K562 (cell line): ENCODE data around the gene LRRC26. TPM values are rescaled to one million over a fixed set of nuclear protein-coding genes. Genes with fewer than 3 reads are reported as not detected.
A peak's percentile ranks its signal among the peaks of the same experiment; 100 is the strongest.

ENCODE experiments used
- C11orf30 ChIP-seq: fragments of 450-650 bp; IDR thresholded peaks from 2 replicates; pipeline ENCODE4 v1.6.1; 2016; ENCODE audit warnings: low read depth, mild to moderate bottlenecking
- CCNT2 ChIP-seq: IDR thresholded peaks from 2 replicates; pipeline ENCODE4 v1.6.1; 2011; ENCODE audit warnings: borderline replicate concordance, low read depth, mild to moderate bottlenecking, moderate library complexity, mixed read lengths, low read length; ENCODE audit not compliant: insufficient read length; ENCODE audit errors: extremely low read depth
- CHAMP1 ChIP-seq: fragments of 450-650 bp; IDR thresholded peaks from 2 replicates; pipeline ENCODE4 v1.6.1; 2016; ENCODE audit warnings: mild to moderate bottlenecking
- DEAF1 ChIP-seq: fragments of 450-650 bp; formaldehyde crosslinking; IDR thresholded peaks from 2 replicates; pipeline ENCODE4 v1.4.0; 2020; ENCODE audit warnings: mild to moderate bottlenecking, moderate library complexity
- E2F8 ChIP-seq: fragments of 450-650 bp; IDR thresholded peaks from 2 replicates; pipeline ENCODE4 v1.7.1; 2018; ENCODE audit warnings: mild to moderate bottlenecking, low read depth; ENCODE audit not compliant: partially characterized antibody
- ELK3 ChIP-seq: fragments of 450-650 bp; formaldehyde crosslinking; IDR thresholded peaks from 2 replicates; pipeline ENCODE4 v1.4.0; 2020; ENCODE audit warnings: mild to moderate bottlenecking
- FIP1L1 ChIP-seq: fragments of 200-400 bp; formaldehyde crosslinking; IDR thresholded peaks from 2 replicates; pipeline ENCODE4 v1.6.1; 2018; ENCODE audit warnings: mild to moderate bottlenecking, low read depth, low read length; ENCODE audit not compliant: poor library complexity, severe bottlenecking
- GABPB2 ChIP-seq: fragments of 250-450 bp; sonication (Bioruptor Pico); conservative IDR thresholded peaks from 2 replicates; pipeline ENCODE4 v1.5.1; 2021; ENCODE audit warnings: mild to moderate bottlenecking
- HCFC1 ChIP-seq: IDR thresholded peaks from 2 replicates; pipeline ENCODE4 v1.6.1; 2012; ENCODE audit warnings: low read depth, low read length, improper control_type of control experiment
- KAT7 ChIP-seq: sonication (generic); formaldehyde crosslinking; IDR thresholded peaks from 2 replicates; pipeline ENCODE4 v1.8.0; 2022; ENCODE audit warnings: missing genetic modification reagents, mild to moderate bottlenecking, borderline replicate concordance
- MBD2 ChIP-seq: sonication (generic); IDR thresholded peaks from 2 replicates; pipeline ENCODE4 v1.6.1; 2016; ENCODE audit warnings: low read depth, borderline replicate concordance
- MTF1 ChIP-seq: fragments of 250-450 bp; sonication (Bioruptor Pico); IDR thresholded peaks from 2 replicates; pipeline ENCODE4 v1.9.0; 2021; ENCODE audit warnings: moderate library complexity, mild to moderate bottlenecking, inconsistent platforms, borderline replicate concordance
- NCOR1 ChIP-seq: fragments of 450-650 bp; IDR thresholded peaks from 2 replicates; pipeline ENCODE4 v1.6.1; 2016; ENCODE audit warnings: mild to moderate bottlenecking, moderate library complexity
- PCBP1 ChIP-seq: fragments of 200-400 bp; formaldehyde crosslinking; IDR thresholded peaks from 2 replicates; pipeline ENCODE4 v1.6.1; 2018; ENCODE audit warnings: mild to moderate bottlenecking, low read depth, low read length; ENCODE audit not compliant: poor library complexity, severe bottlenecking
- PPARD ChIP-seq: fragments of 250-450 bp; sonication (Bioruptor Pico); IDR thresholded peaks from 2 replicates; pipeline ENCODE4 v1.8.0; 2022; ENCODE audit warnings: inconsistent platforms, mild to moderate bottlenecking, moderate library complexity
- SRSF7 ChIP-seq: fragments of 200-400 bp; formaldehyde crosslinking; optimal IDR thresholded peaks from 2 replicates; pipeline ENCODE3; 2017; ENCODE audit warnings: mild to moderate bottlenecking, low read depth, low read length
- ZKSCAN8 ChIP-seq: fragments of 200-800 bp; sonication (Bioruptor generic); IDR thresholded peaks from 2 replicates; pipeline ENCODE4 v1.6.1; 2016; ENCODE audit warnings: missing genetic modification characterization, missing compliant biosample characterization
- ZNF239 ChIP-seq: fragments of 250-450 bp; sonication (Bioruptor Pico); IDR thresholded peaks from 2 replicates; pipeline ENCODE4 v1.4.0; 2020; ENCODE audit warnings: mild to moderate bottlenecking
- ZNF644 ChIP-seq: fragments of 200-800 bp; sonication (Bioruptor generic); IDR thresholded peaks from 2 replicates; pipeline ENCODE4 v1.6.1; 2016; ENCODE audit warnings: low read depth, missing genetic modification characterization, missing compliant biosample characterization
- ZNF778 ChIP-seq: fragments of 450-650 bp; formaldehyde crosslinking; IDR thresholded peaks from 2 replicates; pipeline ENCODE4 v1.4.0; 2020; ENCODE audit warnings: mild to moderate bottlenecking, moderate library complexity
- polyA plus RNA-seq, 8 experiments: library from polyadenylated mRNA; depleted of rRNA in 4 of 8; stranded (reverse) in 5 of 8; unstranded in 3 of 8; fragments of >200 nt; fragmentation: Nextera tagmentation in 2 of 8; fragmentation: Illumina TruSeq in 1 of 8; extraction: Ambion mirVana in 2 of 8; extraction: Trizol in 1 of 8; gene quantifications; 2 replicates each; pipeline versions ENCODE4 v1.2.1 to v1.2.3, GENCODE V29; 2011 to 2014; ENCODE audit warnings: inconsistent platforms in 1 of 8, missing spikeins in 1 of 8
- total RNA-seq, 7 experiments: library from RNA; depleted of rRNA in 6 of 7; stranded (reverse); fragments of >200 nt in 6 of 7; fragmentation: Illumina TruSeq in 2 of 7; extraction: Trizol in 2 of 7; gene quantifications; 2 replicates each; pipeline versions ENCODE4 v1.2.1 to v1.2.3, GENCODE V29; 2011 to 2021; ENCODE audit warnings: low replicate concordance in 1 of 7

LRRC26 gene
- total and polyA plus RNA-seq, 9 of the 15 experiments (the other 6 are each of a cell fraction or from before 2014, with no cell fraction given) = not detected

GRCh38 chr9:137127301-137128157 is 42.3 kb downstream of the LRRC26 start (continued):
- 0 out of 2 replicates have a peak, but pooled peaks have one; percentile 22 for TF ChIP-seq KAT7 (CRISPR knock-in tag)
- no peak for TF ChIP-seq ZNF239 (CRISPR knock-in tag)
- no peak for TF ChIP-seq C11orf30
- TF ChIP-seq CHAMP1 = no peak
- no peak for TF ChIP-seq SRSF7
- TF ChIP-seq ZNF644 (tag) = no peak; the same call in 1 of the 2 replicates
- TF ChIP-seq MBD2 = no peak
- TF ChIP-seq PPARD (CRISPR knock-in tag) = no peak
- TF ChIP-seq GABPB2 (CRISPR knock-in tag) = no peak
- peak; percentile 97 for TF ChIP-seq E2F8
- no peak for TF ChIP-seq ZNF778
- peak; percentile 19; the same call in 1 of the 2 replicates for TF ChIP-seq NCOR1
- TF ChIP-seq PCBP1 = no peak
- TF ChIP-seq FIP1L1 = no peak
- no peak for TF ChIP-seq HCFC1
- no peak for TF ChIP-seq DEAF1
- no peak for TF ChIP-seq CCNT2
- peak; percentile 50; the same call in 1 of the 2 replicates for TF ChIP-seq ZKSCAN8 (CRISPR knock-in tag)
- no peak for TF ChIP-seq MTF1 (CRISPR knock-in tag)
- no peak for TF ChIP-seq ELK3 (CRISPR knock-in tag)
